ENCODE data around the gene IL36A. TPM values are rescaled to one million over a fixed set of nuclear protein-coding genes. Genes with fewer than 3 reads are reported as not detected.

IL36A gene
- total RNA-seq, 1 experiment from 2014 or later, result not detected

GRCh38 chr2:112994648-112995047, 10.6 kb upstream of the IL36A start:
- in situ Hi-C loops (cut with HindIII; ENCODE audit: low pct_unique_long_range_greater_than_20kb, low sequenced_read_pairs) (no loop called here), intact Hi-C loops (cut with micrococcal nuclease; ENCODE audit: unreplicated experiment) (no loop called here)
- no peaks in the 10 kb centered on the region for H3K9me3 ChIP-seq (ENCODE audit: control insufficient read depth, insufficient read depth, low read depth, low read length)
- TF ChIP-seq SIN3A (IDR thresholded peaks at IDR 0.05; ENCODE audit: borderline replicate concordance, insufficient read depth, low read depth, low read length) (no peak), REST (IDR thresholded peaks at IDR 0.05; ENCODE audit: insufficient read depth in 1 of 2, low read depth in 2 of 2, low read length in 1 of 2) (no peak), TCF7L2 (IDR thresholded peaks at IDR 0.05; ENCODE audit: low read depth, low read length) (no peak), POLR2AphosphoS5 (IDR thresholded peaks at IDR 0.05; ENCODE audit: low read depth, low read length) (no peak)
- H3K36me3 ChIP-seq (ENCODE audit: control insufficient read depth, insufficient read depth, low read length), result no peaks in the 10 kb centered on the region
- no peaks in the 10 kb centered on the region for H3K4me1 ChIP-seq (ENCODE audit: control insufficient read depth, insufficient read depth, low read length)
- POLR2A ChIA-PET, result no interaction called here
- H3K4me3 ChIP-seq (ENCODE audit: low read depth in 2 of 2, low read length in 2 of 2), result no peak overlapping the region
- no peak for ATAC-seq
- no peak overlapping the region for H3K27ac ChIP-seq (ENCODE audit: low read length)
- CTCF ChIA-PET, result no interaction called here
- no peak for DNase-seq (ENCODE audit: low read depth, low spot score)
- H3K27me3 ChIP-seq (ENCODE audit: control insufficient read depth, insufficient read depth, low read length), result no peaks in the 10 kb centered on the region
- no TSS peak for BruUV-seq (replicated peaks)

GRCh38 chr2:112995346-112995920, 9.8 kb upstream of the IL36A start:
- no peaks in the 10 kb centered on the region for H3K27me3 ChIP-seq (ENCODE audit: control insufficient read depth, insufficient read depth, low read length)
- no peaks in the 10 kb centered on the region for H3K36me3 ChIP-seq (ENCODE audit: control insufficient read depth, insufficient read depth, low read length)
- no TSS peak for BruUV-seq (replicated peaks)
- no peak overlapping the region for H3K27ac ChIP-seq (ENCODE audit: low read length)
- no peak for DNase-seq (ENCODE audit: low read depth, low spot score)
- ATAC-seq, result no peak
- H3K4me1 ChIP-seq (ENCODE audit: control insufficient read depth, insufficient read depth, low read length), result no peaks in the 10 kb centered on the region
- ChIA-PET POLR2A (no interaction called here), CTCF (no interaction called here)
- H3K9me3 ChIP-seq (ENCODE audit: control insufficient read depth, insufficient read depth, low read depth, low read length), result peaks cover 6% of the 10 kb centered on the region; the same call in 1 of the 2 replicates
- intact Hi-C loops (cut with micrococcal nuclease; ENCODE audit: unreplicated experiment) (no loop called here), in situ Hi-C loops (cut with HindIII; ENCODE audit: low pct_unique_long_range_greater_than_20kb, low sequenced_read_pairs) (no loop called here)
- TF ChIP-seq TCF7L2 (IDR thresholded peaks at IDR 0.05; ENCODE audit: low read depth, low read length), result no peak
- no peak for TF ChIP-seq CTCF (IDR thresholded peaks at IDR 0.05)
- H3K4me3 ChIP-seq (ENCODE audit: low read depth in 2 of 2, low read length in 2 of 2), result no peak overlapping the region

GRCh38 chr2:112996635-112997034, 8.6 kb upstream of the IL36A start:
- ChIA-PET POLR2A (no interaction called here), CTCF (no interaction called here)
- no peaks in the 10 kb centered on the region for H3K4me1 ChIP-seq (ENCODE audit: control insufficient read depth, insufficient read depth, low read length)
- peaks cover 6% of the 10 kb centered on the region; the same call in 1 of the 2 replicates for H3K9me3 ChIP-seq (ENCODE audit: control insufficient read depth, insufficient read depth, low read depth, low read length)
- intact Hi-C loops (cut with micrococcal nuclease; ENCODE audit: unreplicated experiment), result no loop called here
- DNase-seq (ENCODE audit: low read depth, low spot score) (no peak), ATAC-seq (no peak)
- in situ Hi-C loops (cut with HindIII; ENCODE audit: low pct_unique_long_range_greater_than_20kb, low sequenced_read_pairs), result no loop called here
- no TSS peak for BruUV-seq (replicated peaks)
- H3K4me3 ChIP-seq (ENCODE audit: low read depth in 2 of 2, low read length in 2 of 2), result no peak overlapping the region
- no peak overlapping the region for H3K27ac ChIP-seq (ENCODE audit: low read length)
- H3K27me3 ChIP-seq (ENCODE audit: control insufficient read depth, insufficient read depth, low read length), result no peaks in the 10 kb centered on the region
- H3K36me3 ChIP-seq (ENCODE audit: control insufficient read depth, insufficient read depth, low read length), result no peaks in the 10 kb centered on the region
- TF ChIP-seq SIN3A (IDR thresholded peaks at IDR 0.05; ENCODE audit: borderline replicate concordance, insufficient read depth, low read depth, low read length), result no peak
- TF ChIP-seq CTCF (IDR thresholded peaks at IDR 0.05), result no peak
- TF ChIP-seq REST (IDR thresholded peaks at IDR 0.05; ENCODE audit: insufficient read depth in 1 of 2, low read depth in 2 of 2, low read length in 1 of 2), result no peak
- TF ChIP-seq POLR2AphosphoS5 (IDR thresholded peaks at IDR 0.05; ENCODE audit: low read depth, low read length), result no peak
- TF ChIP-seq TCF7L2 (IDR thresholded peaks at IDR 0.05; ENCODE audit: low read depth, low read length), result no peak

Data from Panc1 (cell line).